Melanocyte of skin (primary cell): Measurements from ENCODE around the gene FBXW9. TPM values are rescaled to one million over a fixed set of nuclear protein-coding genes. Genes with fewer than 3 reads are reported as not detected.

ENCODE experiments used
- small RNA-seq, 2 donors: library from RNA; depleted of rRNA; stranded (forward); fragments of <200 nt; gene quantifications; one replicate each; pipeline ENCODE3, GENCODE V24; 2012
- total RNA-seq, 2 donors: library from RNA; depleted of rRNA; stranded (reverse); fragments of >200 nt; gene quantifications; 2 replicates each; pipeline ENCODE4 v1.2.3, GENCODE V29; 2012

Gene FBXW9
- total RNA-seq, result 10 to 100 TPM; 14.1 to 14.7 TPM

GRCh38 chr19:12696366-12697335 lies at the start of gene FBXW9:
Gene FBXW9 (minus strand): TSS chr19:12696631. CDS start chr19:12696581, 50 bp downstream.

GRCh38 chr19:12736995-12737834 lies 40.8 kb upstream of the FBXW9 start, which contains the start of gene GET3:
Gene GET3 (plus strand): TSS chr19:12737497. CDS start chr19:12737506, 9 bp downstream.

GRCh38 chr19:12723641-12724426 lies 27.4 kb upstream of the FBXW9 start, which contains the start of gene TNPO2:
Gene TNPO2 (minus strand): TSS chr19:12723932. CDS start chr19:12720977, 2,955 bp downstream.

GRCh38 chr19:12687496-12688196 lies 8.8 kb downstream of the FBXW9 start, which contains the start of gene GNG14:
Gene GNG14 (plus strand): TSS chr19:12687998. CDS start chr19:12688049, 51 bp downstream.

GRCh38 chr19:12681074-12681987 lies 15.1 kb downstream of the FBXW9 start, which contains the start of gene DHPS:
Gene DHPS (minus strand): TSS chr19:12681880. CDS start chr19:12681766, 114 bp downstream.

GRCh38 chr19:12666265-12667048 lies 30.0 kb downstream of the FBXW9 start, which contains the start of the genes MAN2B1 and WDR83:
Gene MAN2B1 (minus strand): TSS chr19:12666742. CDS start chr19:12666701, 41 bp downstream.
Gene WDR83 (plus strand): TSS chr19:12666807. CDS start chr19:12669791, 2,984 bp downstream.

Small RNA genes lying within 50 kb of the gene (small RNA-seq; reads per million reads assigned to genes)
- 14.0 to 39.3 reads per million in 2 donors for gene SNORD41

Other genes starting within 250 kb of the FBXW9 start
- gene ZNF709, start 211.8 kb downstream of the FBXW9 start, total RNA-seq, result 1 to 10 TPM; 1.7 to 2.1 TPM
- 1 to 10 TPM; 4.0 to 4.5 TPM for gene ZNF564, start 145.1 kb downstream of the FBXW9 start, total RNA-seq
- 10 to 100 TPM; 10.7 to 16.9 TPM for gene ZNF490, start 85.8 kb downstream of the FBXW9 start, total RNA-seq
- gene ZNF791, start 85.7 kb downstream of the FBXW9 start, total RNA-seq, result 1 to 10 TPM; 8.7 to 10.0 TPM
- 10 to 100 TPM; 38.3 to 57.5 TPM for gene MAN2B1, start 29.9 kb downstream of the FBXW9 start, total RNA-seq
- gene WDR83, start 29.8 kb downstream of the FBXW9 start, total RNA-seq, result 1 to 10 TPM; 7.3 to 8.6 TPM
- 10 to 100 TPM; 67.4 to 85.9 TPM for gene DHPS, start 14.8 kb downstream of the FBXW9 start, total RNA-seq
- gene GNG14, start 8.6 kb downstream of the FBXW9 start, total RNA-seq, result not detected
- gene TNPO2, start 27.3 kb upstream of the FBXW9 start, total RNA-seq, result 10 to 100 TPM; 62.6 to 71.9 TPM
- gene TRIR, start 38.1 kb upstream of the FBXW9 start, total RNA-seq, result 100 to 1,000 TPM; 107 to 194 TPM
- 100 to 1,000 TPM in 1 of 2 donors, 10 to 100 TPM in 1; 90.9 to 129 TPM for gene GET3, start 40.9 kb upstream of the FBXW9 start, total RNA-seq
- under 1 TPM in 1 of 2 donors, not detected in 1; under 0.01 TPM for gene BEST2, start 55.2 kb upstream of the FBXW9 start, total RNA-seq
- 1 to 10 TPM; 6.7 to 8.6 TPM for gene HOOK2, start 78.9 kb upstream of the FBXW9 start, total RNA-seq
- 10 to 100 TPM; 65.3 to 88.4 TPM for gene JUNB, start 94.9 kb upstream of the FBXW9 start, total RNA-seq
- 100 to 1,000 TPM; 148 to 258 TPM for gene PRDX2, start 105.2 kb upstream of the FBXW9 start, total RNA-seq
- gene THSD8, start 105.4 kb upstream of the FBXW9 start, total RNA-seq, result not detected
- gene RNASEH2A, start 110.0 kb upstream of the FBXW9 start, total RNA-seq, result 10 to 100 TPM; 26.2 to 69.3 TPM
- gene RTBDN, start 137.9 kb upstream of the FBXW9 start, total RNA-seq, result not detected
- 1 to 10 TPM in 1 of 2 donors, under 1 TPM in 1; 0.33 to 2.1 TPM for gene MAST1, start 141.9 kb upstream of the FBXW9 start, total RNA-seq
- 10 to 100 TPM; 28.0 to 42.3 TPM for gene DNASE2, start 184.8 kb upstream of the FBXW9 start, total RNA-seq
- gene KLF1, start 190.6 kb upstream of the FBXW9 start, total RNA-seq, result under 1 TPM in 1 of 2 donors, not detected in 1; under 0.01 TPM
- gene GCDH, start 194.5 kb upstream of the FBXW9 start, total RNA-seq, result 10 to 100 TPM; 41.0 to 59.6 TPM
- gene SYCE2, start 222.7 kb upstream of the FBXW9 start, total RNA-seq, result under 1 TPM in 1 of 2 donors, not detected in 1; 0.69 TPM
- gene FARSA, start 237.1 kb upstream of the FBXW9 start, total RNA-seq, result 100 to 1,000 TPM in 1 of 2 donors, 10 to 100 TPM in 1; 77.4 to 131 TPM
- gene CALR, start 242.0 kb upstream of the FBXW9 start, total RNA-seq, result 1,000 to 10,000 TPM; 1,570 to 2,282 TPM
- gene RAD23A, start 249.2 kb upstream of the FBXW9 start, total RNA-seq, result 100 to 1,000 TPM; 146 to 147 TPM